Activated gamma-delta T cell (primary cell): Measurements from ENCODE around the gene GK.
A peak's percentile ranks its signal among the peaks of the same experiment; 100 is the strongest.
"Not testable (repeated sequence)": the region's sequence is repeated elsewhere in the genome, so short reads cannot be mapped to it uniquely, and the experiment has no call there.

ENCODE experiments used
- DNase-seq: peaks from one replicate; lab custom pipeline; 2025; lab: John Stamatoyannopoulos, UW
- total RNA-seq, 2 donors: gene quantifications; one replicate each; lab custom pipeline; 2026; lab: John Stamatoyannopoulos, UW

GK gene
- total RNA-seq: 8.2 to 11.2 reads per million in 2 donors

DNA sequence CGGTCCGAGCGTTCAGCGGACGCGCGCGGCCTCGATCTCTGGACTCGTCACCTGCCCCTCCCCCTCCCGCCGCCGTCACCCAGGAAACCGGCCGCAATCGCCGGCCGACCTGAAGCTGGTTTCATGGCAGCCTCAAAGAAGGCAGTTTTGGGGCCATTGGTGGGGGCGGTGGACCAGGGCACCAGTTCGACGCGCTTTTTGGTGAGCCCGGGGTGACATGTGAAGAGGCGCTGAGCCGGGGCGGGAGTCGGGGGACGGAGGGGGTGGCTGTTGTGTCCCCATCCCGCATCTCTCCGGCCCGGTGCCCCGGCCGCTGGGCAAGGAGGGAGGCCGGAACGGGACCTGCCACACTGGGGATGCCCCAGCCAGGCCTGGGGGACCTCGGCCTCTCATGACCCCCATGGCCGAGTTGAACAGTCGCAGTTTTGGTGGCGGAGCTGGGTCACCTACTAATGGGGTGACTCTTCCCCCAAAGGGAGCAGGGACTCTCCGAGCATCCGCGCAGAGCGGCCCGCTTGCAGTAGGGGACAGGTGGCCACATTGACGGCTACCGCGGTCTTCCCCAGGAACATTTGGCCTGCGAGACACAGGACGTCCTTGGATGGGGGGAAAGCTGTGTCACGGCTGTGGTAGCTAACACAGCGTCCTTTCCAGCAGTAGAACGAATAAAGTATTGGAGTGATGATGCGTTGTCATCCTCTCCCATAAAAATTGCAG is at the start of gene GK:
Gene GK, plus strand, starts transcription at position 9 of the 717 bp plus-strand sequence. Its CDS starts 115 bp downstream, at position 124.
- peak; percentile 30 for DNase-seq

DNA sequence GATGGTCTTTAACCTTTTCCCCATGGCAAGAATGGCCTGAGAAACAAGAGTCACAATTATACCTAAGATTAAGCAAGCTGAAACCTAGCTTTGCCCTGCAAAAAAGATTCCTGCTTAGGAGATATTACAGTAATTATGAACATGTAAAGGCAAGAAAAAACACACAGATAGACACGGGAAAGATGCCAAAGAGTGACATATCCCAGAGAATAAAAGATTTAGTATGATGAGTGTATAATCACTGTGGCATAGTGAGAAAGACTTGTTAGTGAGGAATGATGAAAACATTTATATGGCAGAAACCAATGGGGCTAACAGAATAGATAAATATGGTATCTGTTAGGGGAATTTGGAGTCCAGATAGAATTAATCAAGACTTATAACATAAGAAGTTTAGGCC is 46.1 kb upstream of the GK start:
- no peak for DNase-seq

DNA sequence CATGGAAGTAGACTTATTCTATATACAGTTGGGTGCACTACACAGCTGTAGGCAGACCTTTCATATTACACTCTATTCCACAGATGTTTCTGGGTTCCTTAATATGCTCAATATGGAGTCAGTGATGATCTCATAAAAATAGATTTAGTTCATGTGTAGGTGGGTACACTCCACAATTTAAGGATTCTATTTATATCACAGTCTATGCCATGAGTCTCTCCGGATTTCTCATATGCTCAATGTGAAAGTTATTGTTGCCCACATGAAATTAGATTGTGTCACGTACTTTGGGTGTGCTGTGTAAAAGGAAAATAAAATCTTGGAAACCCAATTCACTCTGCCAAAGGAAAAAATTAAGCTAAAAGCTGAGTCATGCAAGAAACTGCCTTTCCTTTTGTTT is 43.2 kb upstream of the GK start:
- no peak for DNase-seq

DNA sequence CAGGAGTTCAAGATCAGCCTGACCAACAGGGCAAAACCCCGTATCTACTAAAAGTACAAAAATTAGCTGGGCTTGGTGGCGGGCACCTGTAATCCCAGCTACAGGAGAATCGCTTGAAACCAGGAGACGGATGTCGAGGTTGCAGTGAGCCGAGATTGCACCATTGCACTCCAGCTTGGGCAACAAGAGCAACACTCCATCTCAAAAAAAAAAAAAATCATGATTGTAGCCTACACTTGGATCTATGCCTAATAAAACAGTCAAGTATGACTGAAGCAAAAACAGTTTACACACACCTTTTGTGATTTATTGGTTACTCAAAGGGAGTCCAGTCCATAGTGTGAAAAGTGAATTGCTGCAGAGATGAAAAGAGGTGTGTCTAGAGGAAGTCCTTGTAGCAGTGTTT is 41.0 kb upstream of the GK start:
- no peak for DNase-seq

DNA sequence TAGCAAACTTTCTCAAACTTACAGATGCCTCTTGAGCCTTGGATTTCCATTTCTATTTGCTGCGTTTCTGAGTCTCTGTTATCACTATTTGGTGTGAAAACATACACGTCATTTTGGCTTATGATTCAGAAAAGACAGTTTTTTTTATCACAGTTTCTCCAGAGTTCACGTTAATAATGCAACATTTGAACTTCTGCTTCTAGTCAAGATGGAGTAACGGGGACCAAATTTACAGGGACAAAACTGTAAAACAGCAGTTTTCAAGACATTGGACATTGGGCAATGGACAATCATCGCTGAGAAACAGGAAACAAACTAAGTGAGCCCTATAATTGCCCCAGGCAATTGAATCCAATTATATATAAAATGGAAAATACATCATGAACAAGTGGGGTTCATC is 39.5 kb upstream of the GK start:
- no peak for DNase-seq

DNA sequence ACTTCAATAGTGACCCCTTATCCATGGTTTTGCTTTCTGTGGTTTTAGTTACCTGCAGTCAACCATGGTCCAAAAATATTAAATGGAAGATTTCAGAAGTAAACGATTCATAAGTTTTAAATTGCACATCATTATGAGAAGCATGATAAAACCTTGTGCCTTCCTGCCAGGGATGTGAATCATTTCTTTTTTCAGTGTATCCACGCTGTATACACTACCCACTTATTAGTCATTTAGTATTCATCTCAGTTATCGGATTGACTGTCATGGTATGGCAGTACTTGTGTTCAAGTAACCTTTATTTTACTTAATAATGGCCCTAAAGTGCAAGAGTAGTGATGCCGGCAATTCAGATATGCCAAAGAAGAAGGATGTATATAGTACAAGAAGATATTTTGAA is 38.0 kb upstream of the GK start:
- DNase-seq: no peak

DNA sequence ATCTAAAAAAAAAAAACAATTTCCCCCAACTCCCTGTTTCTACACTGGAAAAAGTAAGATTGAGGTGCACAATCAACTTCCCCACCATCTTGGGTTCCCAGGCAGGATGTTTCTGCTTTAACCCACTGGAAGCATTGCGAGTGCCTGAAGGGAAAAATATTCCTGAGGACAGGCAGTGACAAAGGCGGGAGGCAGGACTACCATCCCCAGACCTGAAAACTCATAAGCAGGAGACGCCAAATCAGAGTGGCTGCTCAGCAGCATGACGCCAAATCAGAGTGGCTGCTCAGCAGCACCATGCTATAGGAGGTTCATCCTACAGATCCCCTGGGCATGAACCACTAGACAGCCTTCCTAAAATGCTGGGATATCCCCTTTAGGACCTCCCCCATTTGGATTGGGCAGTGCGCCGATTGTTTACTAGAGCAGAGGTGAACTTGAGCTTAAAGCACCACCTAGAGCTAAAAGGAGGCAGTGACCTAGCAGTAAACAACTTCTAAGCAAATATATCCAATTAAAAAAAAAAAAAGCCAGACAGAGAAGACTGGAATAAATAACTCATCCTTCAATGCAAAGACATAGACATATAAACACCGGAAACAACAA is 35.0 kb upstream of the GK start:
- no peak for DNase-seq

DNA sequence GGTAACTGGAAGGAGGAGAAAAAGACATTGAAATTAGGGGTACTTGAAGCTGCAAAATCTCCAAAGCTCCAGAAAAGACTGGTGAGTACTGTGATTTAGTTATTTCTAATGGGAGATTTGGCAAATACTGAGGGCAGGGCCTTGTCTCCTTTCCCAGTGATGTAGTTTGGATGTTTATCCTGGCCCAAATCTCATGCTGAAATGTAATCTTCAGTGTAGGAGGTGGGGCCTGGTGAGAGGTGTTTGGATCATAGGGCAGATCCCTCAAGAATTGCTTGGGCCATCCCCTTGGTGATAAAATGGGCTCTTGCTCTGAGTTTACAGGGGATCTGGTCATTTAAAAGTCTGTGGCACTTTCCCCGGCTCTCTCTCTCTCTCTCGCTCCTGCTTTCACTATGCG is 33.1 kb upstream of the GK start:
- no peak for DNase-seq

DNA sequence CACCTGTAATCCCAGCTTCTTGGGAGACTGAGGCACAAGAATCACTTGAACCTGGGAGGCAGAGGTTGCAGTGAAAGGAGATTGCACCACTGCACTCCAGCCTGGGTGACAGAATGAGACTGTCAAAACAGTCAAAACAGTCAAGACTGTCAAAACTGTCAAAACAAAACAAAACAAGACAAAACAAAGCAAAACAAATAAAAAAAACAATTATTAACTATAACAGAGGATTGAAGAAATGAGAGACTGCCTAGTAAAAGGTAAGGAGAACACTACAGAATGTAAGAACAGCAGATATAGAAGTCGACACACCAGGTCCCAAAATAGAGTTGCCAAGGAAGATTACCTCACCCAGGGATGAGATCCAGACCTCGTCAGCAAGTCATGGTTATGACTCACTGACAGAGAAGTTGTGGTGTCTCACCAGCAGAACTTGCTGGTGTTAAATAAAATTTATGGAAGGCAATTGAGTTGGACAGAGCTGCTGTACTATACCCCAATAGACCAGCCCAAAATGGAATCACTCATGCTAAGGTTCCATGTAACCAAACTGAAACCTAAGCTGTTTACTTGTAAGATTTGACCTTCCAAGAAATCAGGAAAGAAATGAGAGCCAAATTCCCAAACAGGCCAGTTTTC is 32.1 kb upstream of the GK start:
- DNase-seq: no peak

DNA sequence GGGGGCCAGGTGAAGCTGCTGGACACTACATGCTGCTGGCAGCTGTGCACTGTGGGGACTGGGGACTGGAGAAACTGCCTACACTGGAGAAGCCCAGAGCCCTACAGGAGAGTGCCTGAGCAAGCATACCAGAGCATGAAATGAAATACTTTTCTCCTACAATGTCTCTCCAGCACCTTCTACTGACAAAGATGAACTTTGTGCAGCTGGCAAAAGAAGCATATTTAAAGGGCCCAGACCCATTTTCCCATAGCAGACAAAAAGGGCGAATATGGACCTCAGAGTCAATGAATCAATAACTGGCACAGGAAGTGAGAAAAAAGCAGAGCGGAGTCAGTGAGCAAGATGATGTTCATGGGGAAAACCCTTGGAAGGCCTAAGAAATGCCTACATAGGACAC is 30.9 kb upstream of the GK start:
- no peak for DNase-seq

DNA sequence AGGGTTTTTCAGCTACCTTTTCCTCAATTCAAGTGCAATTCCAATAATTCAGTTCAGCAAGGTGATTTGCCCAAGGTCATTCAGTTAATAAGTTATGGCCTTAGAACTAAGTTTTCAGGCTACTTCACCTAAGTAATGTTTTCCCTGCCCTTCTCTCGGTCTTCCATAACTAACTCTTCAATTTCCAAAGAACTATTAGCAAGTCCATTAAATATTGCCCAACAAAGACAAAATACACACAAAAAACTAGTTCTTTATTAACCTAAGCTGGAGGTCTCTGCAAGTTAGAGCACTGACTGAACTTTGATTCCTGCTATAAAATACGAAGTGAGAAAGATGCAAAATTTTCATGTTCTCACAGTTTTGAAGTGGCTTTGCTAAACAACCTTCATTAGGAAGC is 26.8 kb upstream of the GK start:
- no peak for DNase-seq

DNA sequence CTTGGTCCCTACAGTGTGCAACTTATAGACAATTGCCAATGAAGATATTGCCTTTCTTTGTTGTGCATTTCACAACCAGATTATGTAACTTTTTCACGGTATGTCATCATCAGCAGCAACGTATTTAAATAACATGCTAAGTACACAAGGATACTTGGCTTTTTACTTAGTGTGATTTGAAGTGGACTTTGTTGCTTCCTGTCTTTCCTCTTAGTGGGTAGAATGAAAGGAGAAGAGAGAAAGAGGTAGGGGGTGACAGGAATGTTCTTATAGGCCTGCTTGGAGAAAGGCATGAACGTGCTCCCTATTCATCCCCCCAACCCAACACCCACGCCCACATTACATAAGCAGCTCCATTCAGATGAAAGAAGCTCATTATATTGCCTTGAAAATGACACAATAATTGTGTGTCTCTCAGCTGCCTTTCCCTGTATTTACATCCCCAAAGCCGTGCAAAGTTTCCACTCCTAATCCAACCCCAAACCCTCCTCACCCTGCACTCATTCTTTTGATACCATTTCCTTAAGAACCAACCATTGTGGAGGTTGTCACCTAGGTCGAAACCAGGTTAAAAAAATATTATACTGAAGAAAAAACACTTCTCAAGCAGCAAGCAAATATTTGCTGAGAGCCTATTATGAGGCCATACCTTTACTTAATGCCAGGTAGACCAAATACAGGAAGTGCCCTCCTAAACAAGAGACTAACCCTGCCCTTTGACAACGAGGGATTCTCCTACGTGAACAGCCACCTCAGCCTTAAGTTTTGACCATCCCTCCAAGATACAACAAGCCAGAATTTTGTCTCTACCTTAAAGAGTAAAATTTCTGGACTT is 25.2 kb upstream of the GK start:
- DNase-seq: no peak

DNA sequence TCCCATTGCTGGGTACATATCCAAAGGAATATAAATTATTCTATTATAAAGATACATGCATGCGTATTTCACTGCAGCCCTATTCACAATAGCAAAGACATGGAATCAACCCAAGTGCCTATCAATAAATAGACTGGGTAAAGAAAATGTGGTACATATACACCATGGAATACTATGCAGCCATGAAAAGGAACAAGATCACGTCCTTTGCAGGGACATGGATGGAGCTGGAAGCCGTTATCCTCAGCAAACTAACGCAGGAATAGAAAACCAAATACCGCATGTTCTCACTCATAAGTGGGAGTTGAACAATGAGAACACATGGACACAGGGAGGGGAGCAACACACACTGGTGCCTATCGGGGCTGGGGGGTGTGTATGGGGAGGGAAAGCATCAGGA is 19.2 kb upstream of the GK start:
- not testable (repeated sequence) for DNase-seq

DNA sequence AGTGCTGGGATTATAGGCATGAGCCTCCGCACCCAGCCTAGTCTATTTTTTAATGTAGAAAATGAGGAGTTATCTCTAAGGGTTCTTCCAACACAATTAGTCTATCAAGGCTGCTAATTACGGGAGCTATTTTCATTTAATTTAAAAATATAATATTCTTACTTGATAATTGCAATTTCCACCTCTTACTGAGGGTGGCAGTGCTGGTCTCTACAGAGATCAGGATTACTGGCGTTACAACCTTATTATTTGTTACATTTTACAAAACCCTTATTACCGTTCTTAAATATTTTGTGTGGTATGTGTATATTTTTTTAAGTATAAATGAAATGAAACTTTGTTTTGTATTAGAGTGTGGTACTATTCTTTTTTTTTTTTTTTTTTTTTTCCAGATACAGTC is 17.6 kb upstream of the GK start:
- DNase-seq: no peak

DNA sequence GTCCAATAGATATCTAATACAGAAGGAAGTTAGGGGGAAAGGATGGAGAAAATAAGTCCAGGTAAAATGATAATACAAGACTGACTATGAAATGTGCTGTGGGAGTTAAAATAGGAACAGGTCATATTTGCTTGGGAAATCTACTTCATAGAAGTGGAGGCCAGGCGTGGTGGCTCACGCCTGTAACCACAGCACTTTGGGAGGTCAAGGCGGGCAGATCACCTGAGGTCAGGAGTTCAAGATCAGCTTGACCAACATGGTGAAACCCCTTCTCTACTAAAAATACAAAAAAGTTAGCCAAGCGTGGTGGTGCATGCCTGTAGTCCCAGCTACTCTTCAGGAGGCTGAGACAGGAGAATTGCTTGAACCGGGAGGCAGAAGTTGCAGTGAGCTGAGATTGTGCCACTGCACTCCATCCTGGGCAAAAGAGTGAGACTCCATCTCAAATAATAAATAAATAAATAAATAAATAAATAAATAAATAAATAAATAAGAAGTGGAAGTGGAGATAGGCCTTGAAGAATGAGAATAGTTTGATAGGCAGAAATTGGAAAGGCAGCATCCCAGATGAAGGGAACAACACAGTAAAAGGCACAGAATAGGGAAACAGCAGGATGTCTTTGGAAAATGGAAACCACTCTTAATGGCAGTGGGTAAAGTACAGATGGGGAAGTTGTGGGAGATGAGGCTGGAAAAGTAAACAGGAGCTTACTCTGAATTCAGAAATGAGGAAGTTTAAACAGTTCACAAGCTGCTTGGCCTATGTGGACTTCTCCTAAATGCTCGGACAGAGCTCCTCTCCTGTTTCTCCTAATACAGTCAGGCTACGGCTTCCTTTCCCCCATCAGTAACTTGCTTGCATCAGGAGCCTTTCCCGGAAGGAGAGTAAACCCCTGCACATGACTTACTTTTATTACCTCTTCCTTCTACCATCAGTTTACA is 15.1 kb upstream of the GK start:
- no peak for DNase-seq

DNA sequence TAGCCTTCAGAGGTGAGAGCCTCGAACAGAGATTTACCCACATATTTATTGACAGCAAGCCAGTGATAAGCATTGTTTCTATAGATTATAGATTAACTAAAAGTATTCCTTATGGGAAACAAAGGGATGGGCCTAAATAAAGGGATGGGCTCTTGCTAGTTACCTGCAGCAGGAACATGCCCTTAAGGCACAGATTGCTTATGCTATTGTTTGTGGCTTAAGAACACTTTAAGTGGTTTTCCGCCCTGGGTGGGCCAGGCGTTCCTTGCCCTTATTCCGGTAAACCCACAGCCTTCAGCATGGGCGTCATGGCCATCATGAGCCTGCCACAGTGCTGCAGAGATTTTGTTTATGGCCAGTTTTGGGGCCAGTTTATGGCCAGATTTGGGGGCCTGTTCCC is 13.5 kb upstream of the GK start:
- not testable (repeated sequence) for DNase-seq

DNA sequence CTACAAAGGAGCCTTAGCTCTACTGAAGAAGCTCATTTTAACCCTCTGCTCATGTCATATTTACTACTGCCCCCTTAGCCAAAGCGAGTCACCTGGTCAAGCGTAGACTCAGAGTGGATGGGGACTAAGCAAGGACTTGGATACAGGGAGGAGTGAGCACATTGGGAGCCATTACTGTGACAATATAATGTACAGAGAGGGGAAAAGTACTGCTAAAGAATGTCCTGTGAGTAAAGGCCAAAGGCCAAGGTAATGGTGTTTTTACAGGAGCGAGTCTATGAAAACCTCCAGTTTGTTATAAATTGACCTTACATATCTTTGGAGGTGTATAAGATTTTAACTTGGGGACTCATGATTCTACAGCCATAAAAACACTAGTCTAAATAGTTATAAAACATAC is 10.6 kb upstream of the GK start:
- no peak for DNase-seq

DNA sequence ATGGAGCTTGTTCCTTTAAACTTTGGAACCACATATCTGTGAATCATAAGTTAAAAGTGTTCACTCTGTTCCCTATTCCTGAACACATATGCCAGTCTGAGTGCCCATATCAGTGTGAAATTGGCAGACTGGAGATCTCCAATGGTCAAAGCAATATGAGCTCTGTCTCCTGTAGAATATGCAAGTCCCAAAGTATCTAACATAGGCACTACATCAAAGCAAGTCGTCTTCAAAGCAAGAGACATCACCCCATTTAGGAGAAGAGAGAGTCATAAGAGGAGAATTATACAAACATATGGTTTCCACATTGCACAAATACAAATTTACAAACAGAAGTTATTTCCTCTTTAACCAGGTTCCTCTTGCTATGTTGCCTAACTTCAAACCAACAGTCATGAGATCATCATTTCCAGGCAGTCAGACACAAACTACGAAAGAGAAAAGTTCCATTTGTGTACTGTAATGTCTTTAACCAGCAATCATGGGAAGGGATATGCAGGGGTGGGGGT is 9.9 kb upstream of the GK start:
- no peak for DNase-seq

DNA sequence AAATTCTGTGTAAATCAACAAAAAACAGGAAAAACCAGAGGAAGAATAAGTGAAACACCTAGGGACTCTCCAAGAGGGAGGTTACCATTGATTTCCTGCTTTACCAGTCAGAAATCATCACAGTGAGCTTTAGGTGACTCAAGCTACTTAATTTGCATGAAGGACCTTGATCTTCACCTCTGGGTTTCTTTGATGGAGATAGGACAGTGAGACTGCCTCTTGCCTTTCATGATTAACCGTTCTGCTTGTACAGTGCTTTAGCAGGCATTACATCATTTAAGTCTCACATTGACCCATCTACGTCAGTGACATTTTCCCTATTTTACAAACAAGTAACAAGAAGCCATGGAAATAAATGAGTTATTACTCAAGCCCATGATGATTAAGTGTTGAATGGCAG is 3.4 kb upstream of the GK start:
- no peak for DNase-seq

DNA sequence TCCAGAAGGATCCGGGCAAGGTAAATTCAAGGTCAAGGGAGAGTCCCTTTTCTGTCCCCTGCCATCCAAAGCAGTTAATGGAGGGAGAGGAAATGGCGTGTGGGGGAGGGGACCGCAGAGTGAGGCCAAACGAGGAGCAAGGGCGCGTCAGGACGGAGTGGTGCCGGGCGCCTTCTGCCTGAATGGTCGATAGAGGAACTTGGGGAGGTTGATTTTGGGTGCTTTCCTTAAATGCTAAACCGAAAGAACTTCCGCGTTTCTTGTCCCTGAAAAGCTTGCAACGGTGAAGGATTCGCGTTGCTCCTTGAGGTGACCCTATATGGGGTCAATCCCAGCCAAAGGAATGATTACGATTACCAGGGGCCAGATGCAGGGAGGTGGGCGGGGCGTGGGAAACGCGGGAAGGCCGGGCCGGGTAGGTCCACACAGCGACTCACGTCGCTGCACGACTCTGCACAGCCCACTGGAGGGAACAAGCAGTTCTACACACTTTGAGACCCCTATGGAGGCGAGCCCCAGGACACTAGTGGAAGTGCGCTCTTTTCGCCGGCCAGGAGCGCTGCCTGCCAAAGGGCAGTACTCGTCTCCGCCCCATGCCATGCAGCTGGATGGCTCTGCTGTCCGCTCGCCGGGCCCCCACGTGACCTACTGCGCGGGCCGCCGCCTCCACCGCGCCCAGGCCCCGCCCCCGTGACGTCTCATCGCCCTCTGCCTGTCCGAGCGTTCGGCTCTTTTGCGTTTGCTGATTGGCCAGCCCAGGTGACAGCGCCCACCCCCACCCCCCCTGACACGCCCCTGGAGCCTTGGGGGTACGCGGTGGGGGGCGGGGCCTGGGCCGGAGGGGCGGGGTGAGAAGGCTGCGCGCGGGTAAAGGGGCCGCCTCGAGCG is 452 bp upstream of the GK start:
- DNase-seq: peak; percentile 82
